WERI-Rb-1 (cell line): ENCODE data around the gene CFI.

ENCODE experiments used
- DNase-seq: peaks from one replicate; pipeline ENCODE4 v3.0.0-alpha.2; 2020
- H3K27ac ChIP-seq: fragments of 250-450 bp; sonication (Bioruptor Pico); 2 replicates; pipeline ENCODE4 v1.5.1; 2020; ENCODE audit warnings: mild to moderate bottlenecking, moderate library complexity
- H3K27me3 ChIP-seq: fragments of 250-450 bp; sonication (Bioruptor Pico); 2 replicates; pipeline ENCODE4 v1.5.1; 2021; ENCODE audit warnings: mild to moderate bottlenecking, low read depth, moderate library complexity; ENCODE audit not compliant: insufficient read depth, severe bottlenecking
- H3K36me3 ChIP-seq: fragments of 250-450 bp; sonication (Bioruptor Pico); 2 replicates; pipeline ENCODE4 v1.5.1; 2020; ENCODE audit warnings: mild to moderate bottlenecking, moderate library complexity
- H3K4me3 ChIP-seq: 2 replicates; pipeline ENCODE4 v1.5.1; 2011; ENCODE audit warnings: low read depth, mild to moderate bottlenecking, control low read depth, low read length
- H3K9me3 ChIP-seq: fragments of 250-450 bp; sonication (Bioruptor Pico); 2 replicates; pipeline ENCODE4 v1.5.1; 2021; ENCODE audit warnings: mild to moderate bottlenecking, moderate library complexity; ENCODE audit not compliant: severe bottlenecking
- CTCF ChIP-seq: IDR thresholded peaks from 2 replicates; pipeline ENCODE4 v1.5.1; 2011; ENCODE audit warnings: low read depth, mild to moderate bottlenecking, control low read depth, inconsistent platforms, low read length

Gene CFI

GRCh38 chr4:109702950-109703663 is 98.7 kb downstream of the CFI start, which contains the start of gene CASP6:
Gene CASP6, minus strand, starts transcription at chr4:109703445. Its CDS starts 50 bp downstream, at chr4:109703395.
- peak; percentile 90 for DNase-seq
- peak within 1 kb of the TSS; percentile 75 for H3K27ac ChIP-seq
- H3K9me3 ChIP-seq, result no peaks in the 10 kb centered on the region
- H3K36me3 ChIP-seq, result peaks cover 2% of the 10 kb centered on the region; the same call in 1 of the 2 replicates
- no peaks in the 10 kb centered on the region for H3K27me3 ChIP-seq
- H3K4me3 ChIP-seq, result peak within 1 kb of the TSS; percentile 57
- TF ChIP-seq CTCF, result peak; percentile 87

GRCh38 chr4:109701566-109702410 is 100.0 kb downstream of the CFI start:
- no peak for TF ChIP-seq CTCF
- no peaks in the 10 kb centered on the region for H3K27me3 ChIP-seq
- H3K9me3 ChIP-seq, result no peaks in the 10 kb centered on the region
- DNase-seq, result peak; percentile 31
- H3K36me3 ChIP-seq, result peaks cover 11% of the 10 kb centered on the region
- H3K4me3 ChIP-seq, result peak overlapping the region; percentile 57
- H3K27ac ChIP-seq, result peak overlapping the region; percentile 75; the same call in 1 of the 2 replicates

GRCh38 chr4:109699553-109700225 is 102.1 kb downstream of the CFI start:
- Histone ChIP-seq H3K27ac (no peak overlapping the region), H3K27me3 (no peaks in the 10 kb centered on the region), H3K9me3 (no peaks in the 10 kb centered on the region), H3K4me3 (no peak overlapping the region), H3K36me3 (peaks cover 18% of the 10 kb centered on the region)
- no peak for TF ChIP-seq CTCF
- no peak for DNase-seq

- DNase-seq, result no peak
- no peak for TF ChIP-seq CTCF
- Histone ChIP-seq H3K27ac (no peak overlapping the region), H3K9me3 (no peaks in the 10 kb centered on the region), H3K4me3 (no peak overlapping the region), H3K27me3 (no peaks in the 10 kb centered on the region), H3K36me3 (peaks cover 26% of the 10 kb centered on the region)
Measured at GRCh38 chr4:109698656-109699055, 103.1 kb downstream of the CFI start.

GRCh38 chr4:109691411-109691920 is 110.3 kb downstream of the CFI start:
- H3K36me3 ChIP-seq, result peaks cover 49% of the 10 kb centered on the region
- TF ChIP-seq CTCF, result no peak
- H3K4me3 ChIP-seq, result no peak overlapping the region
- H3K27me3 ChIP-seq, result no peaks in the 10 kb centered on the region
- H3K27ac ChIP-seq, result no peak overlapping the region
- no peaks in the 10 kb centered on the region for H3K9me3 ChIP-seq
- DNase-seq, result no peak
